HuH-7 (cell line): Measurements from ENCODE around the gene POLD2.

Experiments
- DNase-seq: peaks from one replicate; pipeline ENCODE4 v3.0.0; 2011; ENCODE audit warnings: low spot score

POLD2 gene

DNA sequence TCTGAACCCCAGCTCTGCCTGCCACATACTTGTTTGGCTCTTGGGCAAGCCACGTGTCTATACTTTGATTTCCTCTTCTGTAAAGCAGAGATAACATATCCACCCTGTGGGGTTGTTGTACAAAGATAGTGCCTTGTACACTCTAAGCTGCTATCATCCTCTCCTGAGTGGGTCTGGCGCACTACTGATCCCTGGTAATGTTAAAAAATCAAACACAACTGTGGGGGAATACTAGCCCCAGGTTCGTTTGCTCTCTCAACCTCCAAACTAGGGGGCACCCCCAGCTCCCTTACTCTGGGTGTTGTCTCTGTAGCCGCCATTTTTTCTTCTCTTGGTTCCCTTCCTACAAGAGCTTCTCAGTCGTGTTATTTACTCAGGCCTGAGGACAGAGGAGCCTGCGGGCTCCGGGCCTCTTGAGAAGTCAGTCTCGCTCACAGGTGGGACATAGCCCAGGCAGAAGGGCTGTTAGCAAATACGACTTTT, 42.0 kb downstream of the POLD2 start:
- DNase-seq = no peak

DNA sequence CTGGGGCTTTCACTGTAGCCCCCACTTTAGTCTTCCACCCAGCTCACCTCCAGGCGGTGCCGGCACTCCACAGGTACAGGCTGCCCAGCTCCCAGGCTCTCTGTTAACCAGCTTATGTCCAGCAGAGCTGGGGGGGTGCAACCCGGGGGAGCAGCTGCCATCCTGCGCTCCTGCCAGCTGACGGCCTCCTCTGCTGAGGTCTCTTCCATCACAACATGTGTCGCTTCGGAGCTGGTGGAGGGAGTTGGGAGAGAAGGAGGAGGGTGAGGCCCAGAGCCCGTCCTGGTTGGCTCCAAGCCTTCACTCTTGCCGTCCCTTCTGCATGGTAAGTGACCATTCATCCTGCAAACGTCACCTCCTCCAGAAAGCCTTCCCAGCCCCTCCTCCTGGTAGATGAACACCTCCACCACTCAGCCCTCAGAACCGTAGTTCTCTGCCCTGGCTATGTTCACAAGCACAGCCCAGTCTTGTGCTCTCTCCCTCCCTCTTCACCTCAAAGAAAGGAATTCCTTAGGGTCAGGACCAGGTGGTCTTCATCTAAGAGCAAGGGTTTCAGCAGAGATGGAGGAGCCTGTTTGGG, 42.6 kb downstream of the POLD2 start:
- no peak for DNase-seq

DNA sequence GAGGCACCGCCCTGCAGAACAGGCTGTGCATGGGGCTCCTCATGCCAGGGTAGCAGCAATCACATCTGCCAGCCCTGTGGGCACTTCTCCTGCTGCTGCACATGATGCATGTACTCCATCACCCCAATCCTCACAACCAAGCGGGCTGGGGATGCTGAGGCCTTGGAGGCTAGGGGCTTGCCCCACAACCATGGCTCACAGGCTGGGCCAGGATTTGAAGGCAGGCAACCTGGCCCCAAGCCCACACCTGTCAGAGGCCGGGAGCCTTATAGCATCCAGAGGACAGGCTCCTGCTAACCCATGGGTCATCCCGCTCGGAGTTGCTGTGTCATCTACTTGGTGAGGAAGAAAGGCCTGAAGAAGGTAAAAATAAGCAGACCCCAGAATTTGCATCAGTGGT, 43.2 kb downstream of the POLD2 start:
- no peak for DNase-seq

- DNase-seq = no peak
Measured at GRCh38 chr7:44079331-44080021, 43.9 kb downstream of the POLD2 start.

GRCh38 chr7:44078521-44078920, 44.8 kb downstream of the POLD2 start:
- DNase-seq = no peak

DNA sequence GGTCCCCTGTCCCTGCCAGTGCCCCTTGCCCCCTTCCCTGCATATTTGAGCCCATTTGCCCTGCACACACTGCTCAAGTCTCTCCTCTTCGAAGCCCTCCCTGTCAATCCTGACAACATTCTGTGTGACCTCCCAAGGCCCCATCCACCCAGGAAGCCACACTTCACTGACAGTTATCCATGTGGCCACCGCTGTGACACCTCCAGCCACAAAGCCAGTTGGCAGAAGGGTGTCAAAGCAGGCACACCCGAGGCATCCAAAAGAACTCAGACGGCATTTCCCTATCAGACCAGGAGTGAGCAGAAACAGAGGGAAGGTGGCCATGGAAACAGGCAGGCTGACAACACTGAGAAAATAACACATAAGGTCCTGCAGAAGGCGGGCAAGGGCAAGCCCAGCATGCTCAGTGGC, 45.7 kb downstream of the POLD2 start:
- DNase-seq = no peak

- no peak for DNase-seq
Measured at GRCh38 chr7:44077061-44077460, 46.3 kb downstream of the POLD2 start.

- no peak for DNase-seq
Measured at GRCh38 chr7:44076101-44076895, 47.0 kb downstream of the POLD2 start.

- DNase-seq = no peak
Measured at GRCh38 chr7:44075296-44076075, 47.9 kb downstream of the POLD2 start.

GRCh38 chr7:44074349-44074695, 49.0 kb downstream of the POLD2 start:
- no peak for DNase-seq

DNA sequence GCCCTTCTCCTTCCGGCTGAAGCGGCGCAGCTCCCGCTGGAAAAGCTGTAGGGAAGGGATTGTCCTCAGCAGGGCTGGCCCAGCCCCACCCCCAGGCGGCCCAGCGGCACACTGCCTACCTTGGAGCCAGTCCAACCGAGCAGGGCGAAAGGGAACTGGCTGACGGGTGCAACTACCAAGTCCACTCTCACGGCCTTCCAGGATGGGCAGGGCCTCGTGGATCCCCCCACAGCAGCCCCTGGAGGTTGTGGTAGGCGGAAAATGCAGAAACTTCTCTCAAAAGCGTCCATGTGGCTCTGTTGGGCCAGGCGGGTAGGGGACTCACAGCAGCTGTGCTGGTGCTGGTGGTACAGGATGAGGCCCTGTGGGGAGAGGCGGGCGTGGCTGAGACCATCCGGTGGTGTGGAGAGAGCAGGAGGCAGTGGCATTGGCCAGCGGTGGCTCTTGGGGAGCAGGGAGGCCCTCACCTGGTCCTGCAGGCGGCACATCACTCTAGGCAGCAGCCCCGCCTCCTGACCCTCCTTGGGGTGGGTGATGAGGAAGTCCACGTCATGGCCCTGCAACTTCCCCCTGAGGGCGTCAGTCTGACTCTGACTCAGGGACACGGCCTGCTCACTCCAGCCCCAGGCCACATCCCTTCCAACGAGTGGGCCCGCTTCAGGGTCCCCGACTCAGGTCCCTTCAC, 49.5 kb downstream of the POLD2 start:
- DNase-seq = no peak

- DNase-seq = peak; percentile 92
Measured at GRCh38 chr7:44072364-44073231, 50.8 kb downstream of the POLD2 start.

GRCh38 chr7:44071726-44072363, 51.5 kb downstream of the POLD2 start:
- DNase-seq = peak; percentile 80

DNA sequence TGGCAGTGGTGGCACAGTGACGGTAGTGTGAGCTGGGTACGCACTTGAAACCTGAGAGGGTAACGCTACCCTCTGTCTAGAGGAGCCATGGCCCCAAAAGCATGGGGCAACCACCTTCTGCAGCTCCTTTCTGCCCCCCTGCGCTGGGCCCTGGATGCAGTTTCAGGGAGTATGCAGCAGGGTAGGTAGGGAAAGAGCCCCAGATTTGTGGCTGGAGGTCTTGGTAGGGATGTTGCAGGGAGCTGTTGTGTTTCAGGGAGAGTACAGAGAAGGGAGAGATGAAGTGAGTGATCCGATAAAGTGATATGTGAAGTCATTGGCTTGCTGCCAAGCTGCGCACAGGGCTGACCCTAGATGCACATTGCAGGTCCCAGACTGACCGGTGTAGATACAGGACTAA, 55.3 kb downstream of the POLD2 start:
- no peak for DNase-seq

DNA sequence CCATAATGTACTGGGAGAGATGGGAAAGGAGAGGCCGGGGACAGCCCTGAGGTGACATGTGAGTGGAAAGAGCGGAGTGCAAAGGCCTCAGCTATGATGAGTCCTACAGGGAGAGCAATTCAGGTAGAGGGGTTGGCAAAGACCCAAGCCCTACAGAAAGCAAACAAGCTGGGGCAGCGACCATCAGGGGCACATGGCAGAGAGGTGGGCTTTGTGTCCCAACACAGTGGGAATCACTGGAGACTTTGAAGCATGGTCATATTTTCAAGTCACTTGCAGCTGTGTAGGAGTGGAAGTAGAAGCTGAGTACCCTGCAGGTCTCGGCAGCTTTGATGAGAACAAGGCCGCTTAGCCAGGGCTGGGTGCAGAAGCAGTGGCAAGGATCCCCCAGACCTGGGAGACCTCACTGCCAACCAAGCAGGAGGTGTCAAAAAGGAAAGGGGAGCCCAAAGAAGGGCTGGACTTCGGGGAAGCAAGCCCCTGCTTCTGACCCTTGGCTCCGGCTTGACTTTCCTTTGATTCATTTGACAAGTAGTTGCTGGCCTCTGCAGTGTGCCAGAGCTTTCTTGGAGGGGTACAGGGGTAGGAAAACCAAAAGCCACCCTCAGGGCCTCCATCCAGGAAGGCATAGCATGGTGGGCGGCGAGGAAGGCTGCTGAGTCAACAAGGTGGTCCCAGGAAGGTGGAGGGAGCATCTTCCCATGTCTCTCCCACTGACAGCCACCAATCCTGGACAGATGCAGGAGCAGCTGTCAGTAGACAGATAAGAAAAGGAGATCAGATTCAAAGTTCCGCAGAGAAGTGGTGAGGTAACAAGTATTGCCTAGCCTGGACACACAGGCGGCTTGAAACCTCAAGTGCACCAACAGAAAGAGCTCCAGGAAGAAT, 56.0 kb downstream of the POLD2 start:
- DNase-seq = no peak

DNA sequence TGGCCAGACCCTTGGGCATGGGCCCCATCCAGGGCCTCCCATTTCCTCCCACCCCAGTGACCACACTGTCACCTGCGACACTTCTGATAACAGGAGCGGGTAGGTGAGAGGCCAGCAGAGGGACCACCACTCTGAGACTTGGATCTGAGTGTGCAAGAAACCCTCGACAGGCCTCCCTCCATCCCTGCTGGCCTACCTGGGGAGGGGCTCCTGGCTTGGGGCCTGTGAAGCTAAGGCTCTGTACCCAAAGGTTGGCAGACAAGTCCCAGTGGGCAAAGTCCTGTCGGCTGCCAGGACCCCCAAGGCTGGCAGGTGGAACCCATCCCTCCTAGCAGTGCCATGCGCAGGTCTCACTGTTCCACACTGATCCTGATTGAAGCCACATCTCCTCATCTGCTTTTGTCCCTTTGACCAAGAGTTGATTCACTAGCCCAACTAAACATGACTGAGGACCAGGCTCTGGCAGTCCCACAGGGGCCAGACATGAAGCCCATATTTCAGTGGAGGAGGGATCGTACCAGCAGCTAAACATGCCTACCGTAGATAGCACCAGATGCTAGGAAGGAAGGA, 56.8 kb downstream of the POLD2 start:
- DNase-seq = no peak

- DNase-seq = no peak
Measured at GRCh38 chr7:44066111-44066460, 57.3 kb downstream of the POLD2 start.

DNA sequence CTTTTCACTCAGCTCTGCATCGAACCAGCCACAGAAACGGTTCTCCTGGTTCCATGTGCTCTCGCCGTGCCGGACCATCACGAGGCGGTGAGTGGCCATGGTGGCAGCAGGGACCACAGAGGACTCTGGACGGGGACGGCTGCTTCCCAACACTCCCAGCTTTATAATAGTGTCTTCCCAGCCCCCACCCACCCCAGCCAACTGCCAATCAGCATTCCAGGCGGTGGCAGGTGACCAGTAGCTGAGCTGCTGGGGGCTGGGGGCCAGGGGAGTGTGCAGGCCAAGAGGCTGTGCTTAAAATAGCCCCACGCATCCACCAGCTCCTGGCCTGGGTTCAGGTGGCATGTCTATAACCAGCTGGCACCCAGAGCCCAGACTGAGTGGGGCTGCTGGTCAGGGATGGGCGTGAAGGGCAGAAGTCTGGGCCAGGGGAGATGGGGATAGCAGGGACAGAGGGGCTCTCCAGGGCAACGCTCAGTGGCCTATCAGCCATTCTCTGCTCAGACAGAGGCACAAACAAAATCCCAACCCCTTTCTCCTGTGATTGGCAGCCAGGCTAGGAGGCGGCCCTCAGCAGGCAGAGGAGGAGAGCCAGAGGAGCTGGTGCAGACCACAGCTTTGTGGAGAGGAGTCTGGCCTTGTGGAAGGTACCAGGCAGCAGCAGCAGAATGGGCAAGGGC, 57.8 kb downstream of the POLD2 start, which contains the start of gene PGAM2:
Gene PGAM2 (minus strand): TSS at position 137 of the 680 bp plus-strand sequence. CDS start 38 bp downstream, at position 99.
- DNase-seq = no peak
